Right renal cortex interstitium (tissue), 3 donors: ENCODE results near the gene USP7. TPM values are rescaled to one million over a fixed set of nuclear protein-coding genes. Genes with fewer than 3 reads are reported as not detected.
"Not testable (repeated sequence)": the region's sequence is repeated elsewhere in the genome, so short reads cannot be mapped to it uniquely, and the experiment has no call there.

Source experiments
- DNase-seq, 3 donors: peaks; one replicate each; pipeline ENCODE4 v3.0.0-alpha.2; 2013; ENCODE audit warnings: low read depth in 3 of 3, low spot score in 2 of 3
- polyA plus RNA-seq, 3 donors: library from polyadenylated mRNA; unstranded; fragments of 120-200 nt; gene quantifications; one replicate each; pipeline ENCODE4 v1.2.1, GENCODE V29; 2013; ENCODE audit not compliant: insufficient read length in 3 of 3

Gene USP7
- polyA plus RNA-seq, 3 donors = 112 to 124 (median 120) TPM

GRCh38 chr16:8929086-8929748, 34.5 kb downstream of the USP7 start:
- DNase-seq = no peak

- DNase-seq = no peak
These were observed 35.2 kb downstream of the USP7 start for GRCh38 chr16:8928467-8928957.

GRCh38 chr16:8926827-8927226, 36.9 kb downstream of the USP7 start:
- no peak for DNase-seq

- no peak for DNase-seq
These were observed 38.3 kb downstream of the USP7 start for GRCh38 chr16:8925455-8925854.

GRCh38 chr16:8924214-8924613, 39.5 kb downstream of the USP7 start:
- no peak for DNase-seq

- no peak for DNase-seq
These were observed 40.5 kb downstream of the USP7 start for GRCh38 chr16:8923199-8923598.

GRCh38 chr16:8921347-8921984, 42.2 kb downstream of the USP7 start:
- DNase-seq = no peak

- no peak for DNase-seq
These were observed 42.9 kb downstream of the USP7 start for GRCh38 chr16:8920645-8921346.

- no peak for DNase-seq
These were observed 43.7 kb downstream of the USP7 start for GRCh38 chr16:8919934-8920462.

GRCh38 chr16:8919089-8919933, 44.4 kb downstream of the USP7 start:
- DNase-seq = no peak

- DNase-seq = not testable (repeated sequence)
These were observed 46.4 kb downstream of the USP7 start for GRCh38 chr16:8917336-8917735.

GRCh38 chr16:8916541-8917225, 47.0 kb downstream of the USP7 start:
- DNase-seq = no peak

GRCh38 chr16:8915722-8916301, 47.9 kb downstream of the USP7 start:
- DNase-seq = no peak

GRCh38 chr16:8914098-8914497, 49.6 kb downstream of the USP7 start:
- DNase-seq = no peak

- DNase-seq = no peak
These were observed 50.9 kb downstream of the USP7 start for GRCh38 chr16:8912793-8913192.

GRCh38 chr16:8910811-8911210, 52.9 kb downstream of the USP7 start:
- DNase-seq = no peak

GRCh38 chr16:8908810-8909468, 54.8 kb downstream of the USP7 start:
- DNase-seq = no peak

- no peak for DNase-seq
These were observed 56.6 kb downstream of the USP7 start for GRCh38 chr16:8907096-8907495.
